ENCODE data around the gene CD86. TPM values are rescaled to one million over a fixed set of nuclear protein-coding genes. Genes with fewer than 3 reads are reported as not detected.

Gene CD86
- total RNA-seq, 6 donors from 2014 or later = 4.2 to 27.8 (median 14.4) TPM

DNA sequence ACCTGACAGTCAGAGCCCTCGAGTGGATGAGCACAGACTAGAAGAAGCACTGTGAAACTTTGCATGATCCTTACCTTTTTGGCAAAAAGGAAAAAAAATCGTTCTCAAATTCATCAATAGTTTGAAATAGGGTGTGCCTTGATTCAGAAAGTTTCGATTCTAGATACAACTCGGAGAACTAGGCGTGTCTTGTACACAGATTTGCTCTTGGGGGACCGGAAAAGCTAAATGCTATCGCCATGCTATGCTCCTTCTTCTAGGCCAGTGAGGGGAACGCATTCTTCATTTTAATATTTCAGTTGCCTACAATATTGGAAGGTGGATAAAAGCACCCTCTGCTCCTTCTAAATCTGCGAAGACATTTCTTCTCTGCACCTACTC is 25.0 kb downstream of the CD86 start:
- Histone ChIP-seq H3K27me3 (no peaks in the 10 kb centered on the region), H3K27ac (no peak overlapping the region), H3K9me3 (no peaks in the 10 kb centered on the region), H3K4me3 (no peak overlapping the region), H3K36me3 (no peaks in the 10 kb centered on the region), H3K4me1 (peaks cover 0 to 7% (median 2%) of the 10 kb centered on the region in 4 donors)
- no peak for TF ChIP-seq POLR2AphosphoS5 (IDR thresholded peaks at IDR 0.05)
- TF ChIP-seq CTCF (IDR thresholded peaks at IDR 0.05) = no peak
- no peak for TF ChIP-seq EP300 (IDR thresholded peaks at IDR 0.05)
- TF ChIP-seq POLR2A (IDR thresholded peaks at IDR 0.05) = no peak
- ATAC-seq (ENCODE audit: low FRiP score in 2 of 2) (no peak), DNase-seq (no peak)
- WGBS, 2 donors = 85 to 94% methylated on average over 9 of the region's 9 CpGs

DNA sequence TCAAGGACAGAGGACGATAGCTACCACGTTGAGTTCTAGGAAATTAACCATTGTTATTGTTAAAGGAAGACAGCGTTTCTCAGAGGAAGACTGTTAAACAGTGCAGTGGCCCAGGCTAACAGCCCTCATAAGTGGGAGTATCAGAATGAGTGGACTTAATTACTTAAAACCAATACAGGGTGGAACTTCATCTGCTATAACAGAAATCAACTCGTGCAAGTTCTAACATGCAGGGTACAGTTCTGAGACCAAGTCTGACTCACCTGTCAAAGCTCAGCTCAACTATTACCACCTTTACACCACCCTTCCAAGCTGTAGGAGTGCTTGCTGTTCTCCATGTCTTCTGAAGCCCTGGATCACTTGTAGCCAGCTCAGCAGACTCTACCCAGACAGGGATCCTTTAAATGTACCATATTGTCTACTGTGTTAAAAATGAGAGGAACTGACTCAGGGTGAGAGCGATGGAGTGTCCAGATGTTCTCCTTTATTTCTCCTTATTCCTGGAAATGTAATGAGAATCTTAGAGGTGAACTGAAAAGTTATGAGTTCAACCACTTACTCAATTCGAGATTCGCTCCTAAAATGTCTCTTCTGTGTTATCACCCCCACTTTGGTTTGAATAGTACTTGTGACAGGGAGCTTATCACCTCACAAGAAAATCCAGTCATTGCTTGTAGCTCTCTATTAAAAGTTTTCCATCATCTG is 26.5 kb downstream of the CD86 start:
- Histone ChIP-seq H3K36me3 (no peaks in the 10 kb centered on the region), H3K27me3 (no peaks in the 10 kb centered on the region), H3K27ac (no peak overlapping the region), H3K4me1 (peaks cover 0 to 2% (median under 1%) of the 10 kb centered on the region in 4 donors), H3K9me3 (no peaks in the 10 kb centered on the region), H3K4me3 (no peak overlapping the region)
- 63 to 64% methylated on average over 7 of the region's 7 CpGs for WGBS, 2 donors
- no peak for TF ChIP-seq EP300 (IDR thresholded peaks at IDR 0.05)
- no peak for TF ChIP-seq CTCF (IDR thresholded peaks at IDR 0.05)
- TF ChIP-seq POLR2AphosphoS5 (IDR thresholded peaks at IDR 0.05) = no peak
- TF ChIP-seq POLR2A (IDR thresholded peaks at IDR 0.05) = no peak
- no peak for DNase-seq
- no peak for ATAC-seq (ENCODE audit: low FRiP score in 2 of 2)

- H3K27me3 ChIP-seq = no peaks in the 10 kb centered on the region
- H3K4me1 ChIP-seq = no peaks in the 10 kb centered on the region
- H3K4me3 ChIP-seq = no peak overlapping the region
- DNase-seq (no peak), ATAC-seq (ENCODE audit: low FRiP score in 2 of 2) (no peak)
- TF ChIP-seq POLR2AphosphoS5 (IDR thresholded peaks at IDR 0.05) (no peak), CTCF (IDR thresholded peaks at IDR 0.05) (no peak), POLR2A (IDR thresholded peaks at IDR 0.05) (no peak)
- no peak overlapping the region for H3K27ac ChIP-seq
- no peaks in the 10 kb centered on the region for H3K36me3 ChIP-seq
- WGBS, 2 donors = 68 to 70% methylated on average over 3 of the region's 3 CpGs
- no peaks in the 10 kb centered on the region for H3K9me3 ChIP-seq
Measured at GRCh38 chr3:122082357-122082756, 27.2 kb downstream of the CD86 start.

DNA sequence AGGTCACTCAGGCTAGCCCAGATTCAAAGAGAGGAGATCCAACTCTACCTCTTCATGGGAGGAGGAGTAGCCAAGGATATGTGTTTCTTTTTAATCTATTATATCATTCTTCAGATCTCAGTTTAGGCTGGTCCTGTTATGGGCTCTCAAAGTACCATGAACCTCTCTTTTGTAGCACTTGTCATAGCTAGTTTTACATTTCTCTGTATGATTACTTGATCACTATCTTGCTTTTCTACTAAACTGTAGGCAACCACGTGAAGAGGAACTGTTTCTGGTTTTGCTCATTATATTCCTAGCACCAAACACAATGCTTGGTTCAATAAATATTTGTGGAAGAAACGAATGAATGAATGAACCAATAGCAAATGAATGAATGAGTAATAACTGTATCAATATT is 29.6 kb downstream of the CD86 start:
- ATAC-seq (ENCODE audit: low FRiP score in 2 of 2) (no peak), DNase-seq (no peak)
- TF ChIP-seq CTCF (IDR thresholded peaks at IDR 0.05) = no peak
- TF ChIP-seq POLR2A (IDR thresholded peaks at IDR 0.05) = no peak
- no peak for TF ChIP-seq EP300 (IDR thresholded peaks at IDR 0.05)
- no peak for TF ChIP-seq POLR2AphosphoS5 (IDR thresholded peaks at IDR 0.05)
- Histone ChIP-seq H3K4me3 (no peak overlapping the region), H3K9me3 (no peaks in the 10 kb centered on the region), H3K4me1 (no peaks in the 10 kb centered on the region), H3K27me3 (no peaks in the 10 kb centered on the region), H3K27ac (no peak overlapping the region), H3K36me3 (no peaks in the 10 kb centered on the region)
- 64 to 71% methylated on average over 2 of the region's 2 CpGs for WGBS, 2 donors

DNA sequence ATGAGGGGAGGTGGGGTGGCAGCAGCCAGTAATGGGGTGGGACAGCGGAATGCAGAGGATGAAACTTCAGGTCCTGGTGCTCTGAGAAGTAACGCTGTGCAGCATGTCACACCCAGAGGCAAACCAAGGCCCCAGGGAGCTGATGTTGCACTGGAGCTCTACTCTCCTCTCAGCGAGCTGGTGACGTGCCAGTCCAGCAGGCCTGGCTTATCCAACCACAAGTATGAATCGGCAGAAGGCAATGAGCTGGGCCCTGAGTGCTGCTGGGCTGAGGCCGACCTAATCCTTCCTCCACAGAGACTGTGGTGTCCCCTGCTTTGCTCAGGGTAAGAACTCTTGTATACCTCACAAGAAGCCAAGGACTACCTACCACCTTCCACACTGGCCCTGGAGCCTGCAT is 30.5 kb downstream of the CD86 start:
- 69 to 78% methylated on average over 5 to 6 of the region's 6 CpGs for WGBS, 2 donors
- Histone ChIP-seq H3K4me1 (no peaks in the 10 kb centered on the region), H3K4me3 (no peak overlapping the region), H3K9me3 (no peaks in the 10 kb centered on the region), H3K27ac (no peak overlapping the region), H3K27me3 (no peaks in the 10 kb centered on the region), H3K36me3 (no peaks in the 10 kb centered on the region)
- ATAC-seq (ENCODE audit: low FRiP score in 2 of 2) = no peak
- no peak for TF ChIP-seq CTCF (IDR thresholded peaks at IDR 0.05)
- TF ChIP-seq POLR2AphosphoS5 (IDR thresholded peaks at IDR 0.05) = no peak
- no peak for TF ChIP-seq EP300 (IDR thresholded peaks at IDR 0.05)
- DNase-seq = no peak
